ENCODE measurements around the gene SKIDA1.

The SKIDA1 gene

DNA sequence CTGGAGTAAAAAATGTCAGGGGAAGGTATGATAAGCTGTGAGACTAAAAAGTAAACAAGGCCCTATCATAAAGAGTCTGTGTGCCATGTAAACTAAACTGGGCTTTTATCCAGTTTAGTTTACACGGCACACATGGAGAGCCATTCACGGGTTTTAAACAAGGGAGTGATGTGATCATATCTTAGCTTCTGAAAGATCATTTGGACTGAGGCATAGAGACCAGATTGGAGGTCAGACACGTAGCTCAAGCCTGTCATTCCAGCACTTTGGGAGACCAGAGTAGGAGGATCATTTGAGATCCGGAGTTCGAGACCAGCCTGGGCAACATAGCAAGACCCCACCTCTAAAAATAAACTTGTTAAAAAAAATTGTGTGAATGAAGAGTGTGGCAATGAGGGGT, 50.1 kb downstream of the SKIDA1 start:
- H3K4me3 ChIP-seq (replicated peaks; ENCODE audit: low read depth, low read length), result no peak overlapping the region
- no peak for DNase-seq (ENCODE audit: low read depth)
- TF ChIP-seq CTCF (IDR thresholded peaks at IDR 0.05; ENCODE audit: low read length, missing control alignments), result no peak

GRCh38 chr10:21473541-21473940, 51.9 kb downstream of the SKIDA1 start:
- no peak for TF ChIP-seq CTCF (IDR thresholded peaks at IDR 0.05; ENCODE audit: low read length, missing control alignments)
- no peak overlapping the region for H3K4me3 ChIP-seq (replicated peaks; ENCODE audit: low read depth, low read length)
- DNase-seq (ENCODE audit: low read depth), result no peak

DNA sequence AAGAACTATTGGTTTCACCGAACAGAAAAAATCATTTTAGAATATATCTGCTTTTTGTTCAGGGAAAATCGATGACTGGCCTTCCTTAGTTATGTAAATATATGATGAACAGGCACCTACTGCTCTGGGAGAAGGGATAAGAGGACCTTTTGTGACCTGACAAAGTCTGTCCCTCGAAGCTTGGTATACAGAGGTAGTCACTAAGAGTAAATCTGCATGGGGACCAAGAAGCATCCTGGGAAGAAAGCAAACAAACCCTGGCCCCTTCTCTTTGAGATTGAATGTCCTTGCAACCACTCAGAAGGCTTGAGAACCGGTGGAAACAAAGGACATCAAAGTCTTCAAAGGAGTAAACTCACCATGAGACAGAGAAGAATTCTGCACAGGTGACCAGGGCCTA, 52.3 kb downstream of the SKIDA1 start:
- H3K4me3 ChIP-seq (replicated peaks; ENCODE audit: low read depth, low read length), result no peak overlapping the region
- no peak for DNase-seq (ENCODE audit: low read depth)
- TF ChIP-seq CTCF (IDR thresholded peaks at IDR 0.05; ENCODE audit: low read length, missing control alignments), result no peak

GRCh38 chr10:21468086-21468485, 57.4 kb downstream of the SKIDA1 start:
- DNase-seq (ENCODE audit: low read depth), result no peak
- no peak for TF ChIP-seq CTCF (IDR thresholded peaks at IDR 0.05; ENCODE audit: low read length, missing control alignments)
- H3K4me3 ChIP-seq (replicated peaks; ENCODE audit: low read depth, low read length), result no peak overlapping the region

- H3K4me3 ChIP-seq (replicated peaks; ENCODE audit: low read depth, low read length), result no peak overlapping the region
- TF ChIP-seq CTCF (IDR thresholded peaks at IDR 0.05; ENCODE audit: low read length, missing control alignments), result no peak
- DNase-seq (ENCODE audit: low read depth), result no peak
Measured at GRCh38 chr10:21467633-21468032, 57.8 kb downstream of the SKIDA1 start.

- TF ChIP-seq CTCF (IDR thresholded peaks at IDR 0.05; ENCODE audit: low read length, missing control alignments), result no peak
- no peak overlapping the region for H3K4me3 ChIP-seq (replicated peaks; ENCODE audit: low read depth, low read length)
- DNase-seq (ENCODE audit: low read depth), result peak; percentile 11
Measured at GRCh38 chr10:21464134-21464533, 61.3 kb downstream of the SKIDA1 start.
